Ishikawa (cell line): ENCODE data around the gene TTC4.
A peak's percentile ranks its signal among the peaks of the same experiment; 100 is the strongest.

Experiments used
- CEBPB ChIP-seq: IDR thresholded peaks from 2 replicates; pipeline ENCODE4 v1.6.1; 2012
- CREB1 ChIP-seq: IDR thresholded peaks from 2 replicates; pipeline ENCODE4 v1.6.1; 2012; ENCODE audit warnings: low read depth
- EGR1 ChIP-seq: IDR thresholded peaks from 2 replicates; pipeline ENCODE4 v1.6.1; 2012
- EP300 ChIP-seq: IDR thresholded peaks from 2 replicates; pipeline ENCODE4 v1.6.1; 2012; ENCODE audit warnings: borderline replicate concordance
- FOXM1 ChIP-seq: IDR thresholded peaks from 2 replicates; pipeline ENCODE4 v1.6.1; 2012; ENCODE audit warnings: low read depth, borderline replicate concordance
- NFIC ChIP-seq: IDR thresholded peaks from 2 replicates; pipeline ENCODE4 v1.6.1; 2012
- RAD21 ChIP-seq: IDR thresholded peaks from 2 replicates; pipeline ENCODE4 v1.6.1; 2012; ENCODE audit warnings: low read depth
- TAF1 ChIP-seq: IDR thresholded peaks from 2 replicates; pipeline ENCODE4 v1.6.1; 2012; ENCODE audit warnings: low read depth, mild to moderate bottlenecking
- TEAD4 ChIP-seq: IDR thresholded peaks from 2 replicates; pipeline ENCODE4 v1.6.1; 2012
- USF1 ChIP-seq: IDR thresholded peaks from 2 replicates; pipeline ENCODE4 v1.6.1; 2012
- YY1 ChIP-seq: IDR thresholded peaks from 2 replicates; pipeline ENCODE4 v1.6.1; 2012; ENCODE audit warnings: low read depth
- TF ChIP-seq, protein P1 (sequence below): IDR thresholded peaks from 2 replicates; pipeline ENCODE4 v1.6.1; 2012
- TF ChIP-seq, protein P2 (sequence below): IDR thresholded peaks from 2 replicates; pipeline ENCODE4 v1.6.1; 2012; ENCODE audit warnings: low read depth, mild to moderate bottlenecking

DNA sequence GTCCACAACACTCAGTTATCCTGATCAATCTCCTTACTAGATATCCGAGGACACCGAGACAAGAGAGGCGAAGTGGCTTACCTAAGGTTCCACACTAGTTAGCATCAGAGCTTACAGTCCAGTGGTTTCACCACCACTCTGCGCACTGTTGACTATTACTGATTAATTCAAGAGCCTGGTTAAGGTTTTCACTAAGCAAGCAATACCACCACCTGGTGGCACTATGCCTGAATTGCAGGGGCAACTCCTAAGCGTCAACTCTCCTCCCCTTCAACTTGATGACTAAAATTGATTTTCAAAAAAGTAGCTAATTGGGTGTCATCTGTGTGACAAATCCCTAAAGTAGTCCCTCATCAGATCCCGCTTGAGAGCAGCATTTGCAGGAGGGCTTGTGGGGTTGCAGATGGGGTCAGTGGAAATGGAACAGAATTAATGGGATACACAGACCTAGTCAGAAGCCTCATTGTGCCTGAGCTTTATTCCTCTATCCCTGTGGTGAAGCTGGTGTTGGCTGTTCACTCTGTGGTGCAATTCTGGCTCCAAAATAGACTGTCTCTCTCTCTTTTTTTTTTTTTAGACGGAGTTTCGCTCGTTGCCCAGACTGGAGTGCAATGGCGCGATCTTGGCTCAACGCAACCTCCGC lies 76.3 kb downstream of the TTC4 start:
- TF ChIP-seq RAD21, result peak; percentile 80
- TF ChIP-seq USF1, result no peak
- TF ChIP-seq, protein P1, sequence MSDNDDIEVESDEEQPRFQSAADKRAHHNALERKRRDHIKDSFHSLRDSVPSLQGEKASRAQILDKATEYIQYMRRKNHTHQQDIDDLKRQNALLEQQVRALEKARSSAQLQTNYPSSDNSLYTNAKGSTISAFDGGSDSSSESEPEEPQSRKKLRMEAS, result no peak
- TF ChIP-seq EP300, result no peak
- no peak for TF ChIP-seq NFIC
- TF ChIP-seq EGR1, result no peak
- TF ChIP-seq CEBPB, result no peak
- no peak for TF ChIP-seq CREB1
- TF ChIP-seq TAF1, result no peak
- TF ChIP-seq TEAD4, result no peak
- TF ChIP-seq, protein P2, sequence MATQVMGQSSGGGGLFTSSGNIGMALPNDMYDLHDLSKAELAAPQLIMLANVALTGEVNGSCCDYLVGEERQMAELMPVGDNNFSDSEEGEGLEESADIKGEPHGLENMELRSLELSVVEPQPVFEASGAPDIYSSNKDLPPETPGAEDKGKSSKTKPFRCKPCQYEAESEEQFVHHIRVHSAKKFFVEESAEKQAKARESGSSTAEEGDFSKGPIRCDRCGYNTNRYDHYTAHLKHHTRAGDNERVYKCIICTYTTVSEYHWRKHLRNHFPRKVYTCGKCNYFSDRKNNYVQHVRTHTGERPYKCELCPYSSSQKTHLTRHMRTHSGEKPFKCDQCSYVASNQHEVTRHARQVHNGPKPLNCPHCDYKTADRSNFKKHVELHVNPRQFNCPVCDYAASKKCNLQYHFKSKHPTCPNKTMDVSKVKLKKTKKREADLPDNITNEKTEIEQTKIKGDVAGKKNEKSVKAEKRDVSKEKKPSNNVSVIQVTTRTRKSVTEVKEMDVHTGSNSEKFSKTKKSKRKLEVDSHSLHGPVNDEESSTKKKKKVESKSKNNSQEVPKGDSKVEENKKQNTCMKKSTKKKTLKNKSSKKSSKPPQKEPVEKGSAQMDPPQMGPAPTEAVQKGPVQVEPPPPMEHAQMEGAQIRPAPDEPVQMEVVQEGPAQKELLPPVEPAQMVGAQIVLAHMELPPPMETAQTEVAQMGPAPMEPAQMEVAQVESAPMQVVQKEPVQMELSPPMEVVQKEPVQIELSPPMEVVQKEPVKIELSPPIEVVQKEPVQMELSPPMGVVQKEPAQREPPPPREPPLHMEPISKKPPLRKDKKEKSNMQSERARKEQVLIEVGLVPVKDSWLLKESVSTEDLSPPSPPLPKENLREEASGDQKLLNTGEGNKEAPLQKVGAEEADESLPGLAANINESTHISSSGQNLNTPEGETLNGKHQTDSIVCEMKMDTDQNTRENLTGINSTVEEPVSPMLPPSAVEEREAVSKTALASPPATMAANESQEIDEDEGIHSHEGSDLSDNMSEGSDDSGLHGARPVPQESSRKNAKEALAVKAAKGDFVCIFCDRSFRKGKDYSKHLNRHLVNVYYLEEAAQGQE, result no peak
- no peak for TF ChIP-seq FOXM1
- no peak for TF ChIP-seq YY1
